Transverse colon (tissue), 4 donors: ENCODE data around the gene IARS2. TPM values are rescaled to one million over a fixed set of nuclear protein-coding genes. Genes with fewer than 3 reads are reported as not detected.

ENCODE experiments used
- DNase-seq: peaks from one replicate; pipeline ENCODE4 v3.0.0-alpha.2; 2019
- H3K27ac ChIP-seq, 4 donors: fragments of 200-600 bp; sonication (generic); 2 replicates each; pipeline ENCODE4 v1.5.1; 2016 to 2018; ENCODE audit warnings: inconsistent platforms in 4 of 4
- H3K27me3 ChIP-seq: fragments of 200-600 bp; sonication (generic); 2 replicates; pipeline ENCODE4 v1.5.1; 2017; ENCODE audit warnings: inconsistent platforms
- H3K36me3 ChIP-seq, 4 donors: fragments of 200-600 bp; sonication (generic); 2 replicates each; pipeline ENCODE4 v1.5.1; 2017 to 2019; ENCODE audit warnings: inconsistent platforms in 4 of 4
- H3K4me1 ChIP-seq, 4 donors: fragments of 200-600 bp; sonication (generic); 2 replicates each; pipeline ENCODE4 v1.5.1; 2017 to 2020; ENCODE audit warnings: inconsistent platforms in 4 of 4
- H3K4me3 ChIP-seq, 4 donors: fragments of 200-600 bp; sonication (generic); 1 replicate in 1 of 4; 2 replicates in 3 of 4; pipeline versions ENCODE4 v1.5.1 to v1.6.1; 2017 to 2019; ENCODE audit warnings: inconsistent platforms in 4 of 4
- H3K9me3 ChIP-seq, 2 donors: fragments of 200-600 bp; sonication (generic); 2 replicates each; pipeline ENCODE4 v1.5.1; 2017 to 2019; ENCODE audit warnings: inconsistent platforms in 2 of 2
- CTCF ChIP-seq, 5 experiments: fragments of 200-600 bp in 3 of 5; fragments of 450-650 bp in 2 of 5; sonication (generic) in 3 of 5; IDR thresholded peaks; 1 replicate in 2 of 5; 2 replicates in 3 of 5; pipeline ENCODE4 v1.5.1; 2016 to 2017; ENCODE audit warnings: antibody characterized with exemption in 5 of 5, inconsistent platforms in 3 of 5, mild to moderate bottlenecking in 2 of 5, moderate library complexity in 1 of 5
- EP300 ChIP-seq: sonication (generic); formaldehyde crosslinking; IDR thresholded peaks from one replicate; pipeline ENCODE4 v1.6.1; 2017; ENCODE audit warnings: antibody characterized with exemption, low read depth
- POLR2A ChIP-seq: fragments of 450-650 bp; IDR thresholded peaks from one replicate; pipeline ENCODE4 v1.6.1; 2016; ENCODE audit warnings: antibody characterized with exemption, mild to moderate bottlenecking, moderate library complexity
- POLR2AphosphoS5 ChIP-seq, 3 donors: sonication (generic); formaldehyde crosslinking; IDR thresholded peaks; one replicate each; pipeline ENCODE4 v1.6.1; 2016; ENCODE audit warnings: antibody characterized with exemption in 3 of 3
- WGBS, 2 donors: methylation state at CpG; one replicate each; pipeline ENCODE4 v1.1.5; 2018; ENCODE audit warnings: low coverage in 1 of 2; 5-methylcytosine and 5-hydroxymethylcytosine counted together
- in situ Hi-C, 4 donors: fragments of 200-750 bp; cut with MboI; loops; one replicate each; pipeline versions ENCODE4 v1.15.0 to v1.15.1; 2017; ENCODE audit warnings: low sequenced_read_pairs in 3 of 4, low pct_ligation_motif_present in 1 of 4, low pct_unique_long_range_greater_than_20kb in 1 of 4
- intact Hi-C: fragments of 100-400 bp; cut with DNase I; formaldehyde crosslinking; loops from one replicate; pipeline ENCODE4 v1.15.1; 2023; ENCODE audit warnings: low total_unique reads
- total RNA-seq, 4 donors: library from RNA; depleted of rRNA; stranded (reverse); fragments of >200 nt; gene quantifications; one replicate each; pipeline ENCODE4 v1.1.0, GENCODE V29; 2016

IARS2 gene
- total RNA-seq, 4 donors from 2014 or later: 46.2 to 87.0 (median 70.8) TPM

GRCh38 chr1:220182656-220183055 is 88.7 kb downstream of the IARS2 start:
- in situ Hi-C loops: no loop called here
- 78 to 85% methylated on average over 2 of the region's 2 CpGs for WGBS, 2 donors
- no peak for DNase-seq
- Histone ChIP-seq H3K4me1 (no peaks in the 10 kb centered on the region), H3K9me3 (no peaks in the 10 kb centered on the region), H3K27ac (no peak overlapping the region), H3K27me3 (no peaks in the 10 kb centered on the region), H3K36me3 (peaks cover 0 to 53% (median 8%) of the 10 kb centered on the region in 4 donors), H3K4me3 (no peak overlapping the region)
- intact Hi-C loops: no loop called here
- TF ChIP-seq EP300 (no peak), POLR2AphosphoS5 (IDR thresholded peaks at IDR 0.05) (no peak), CTCF (IDR thresholded peaks at IDR 0.05) (no peak), POLR2A (no peak)

- intact Hi-C loops: no loop called here
Measured at GRCh38 chr1:220184506-220184905, 90.6 kb downstream of the IARS2 start.

GRCh38 chr1:220186752-220187151 is 92.8 kb downstream of the IARS2 start:
- no peak for DNase-seq
- in situ Hi-C loops (no loop called here), intact Hi-C loops (no loop called here)
- H3K27me3 ChIP-seq: no peaks in the 10 kb centered on the region
- no peak overlapping the region for H3K27ac ChIP-seq
- no peaks in the 10 kb centered on the region for H3K4me1 ChIP-seq
- H3K4me3 ChIP-seq: no peak overlapping the region
- WGBS, 2 donors: 83 to 94% methylated on average over 2 of the region's 2 CpGs
- H3K36me3 ChIP-seq: peaks cover 0 to 69% (median 19%) of the 10 kb centered on the region in 4 donors
- no peaks in the 10 kb centered on the region for H3K9me3 ChIP-seq
- TF ChIP-seq EP300: no peak
- TF ChIP-seq POLR2AphosphoS5 (IDR thresholded peaks at IDR 0.05): no peak
- TF ChIP-seq CTCF (IDR thresholded peaks at IDR 0.05): no peak
- no peak for TF ChIP-seq POLR2A

More at GRCh38 chr1:220184506-220184905, 90.6 kb downstream of the IARS2 start:
- H3K36me3 ChIP-seq: peaks cover 0 to 65% (median 17%) of the 10 kb centered on the region in 4 donors
- TF ChIP-seq EP300 (no peak), POLR2AphosphoS5 (IDR thresholded peaks at IDR 0.05) (no peak), POLR2A (no peak), CTCF (IDR thresholded peaks at IDR 0.05) (no peak)
- in situ Hi-C loops: no loop called here
- 85 to 90% methylated on average over 1 of the region's 1 CpG for whole genome bisulfite sequencing, 2 donors
- no peak for DNase-seq
- H3K4me3 ChIP-seq: no peak overlapping the region
- H3K27ac ChIP-seq: no peak overlapping the region
- H3K9me3 ChIP-seq: no peaks in the 10 kb centered on the region
- H3K27me3 ChIP-seq: no peaks in the 10 kb centered on the region
- H3K4me1 ChIP-seq: no peaks in the 10 kb centered on the region

- no peaks in the 10 kb centered on the region for H3K4me1 ChIP-seq
- TF ChIP-seq CTCF (IDR thresholded peaks at IDR 0.05) (no peak), POLR2AphosphoS5 (IDR thresholded peaks at IDR 0.05) (no peak), POLR2A (no peak), EP300 (no peak)
- DNase-seq: no peak
- H3K27ac ChIP-seq: no peak overlapping the region
- WGBS, 2 donors: 76 to 93% methylated on average over 2 of the region's 2 CpGs
- in situ Hi-C loops: no loop called here
- no peaks in the 10 kb centered on the region for H3K9me3 ChIP-seq
- no peaks in the 10 kb centered on the region for H3K27me3 ChIP-seq
- H3K36me3 ChIP-seq: peaks cover 0 to 68% (median 22%) of the 10 kb centered on the region in 4 donors
- H3K4me3 ChIP-seq: no peak overlapping the region
- intact Hi-C loops: no loop called here
Measured at GRCh38 chr1:220188538-220188937, 94.6 kb downstream of the IARS2 start.
